DND-41 (cell line): Measurements from ENCODE around the gene SCMH1.

Experiments
- EZH2 ChIP-seq: IDR thresholded peaks from 3 replicates; pipeline ENCODE4 v1.6.1; 2012; ENCODE audit warnings: borderline replicate concordance, low read depth, mild to moderate bottlenecking, moderate library complexity, low read length, inconsistent platforms; ENCODE audit not compliant: severe bottlenecking
- TF ChIP-seq, protein P1 (sequence below): IDR thresholded peaks from 2 replicates; pipeline ENCODE4 v1.5.1; 2012; ENCODE audit warnings: borderline replicate concordance, low read length, moderate library complexity, mild to moderate bottlenecking; ENCODE audit not compliant: poor library complexity, severe bottlenecking; ENCODE audit errors: extremely low read depth

DNA sequence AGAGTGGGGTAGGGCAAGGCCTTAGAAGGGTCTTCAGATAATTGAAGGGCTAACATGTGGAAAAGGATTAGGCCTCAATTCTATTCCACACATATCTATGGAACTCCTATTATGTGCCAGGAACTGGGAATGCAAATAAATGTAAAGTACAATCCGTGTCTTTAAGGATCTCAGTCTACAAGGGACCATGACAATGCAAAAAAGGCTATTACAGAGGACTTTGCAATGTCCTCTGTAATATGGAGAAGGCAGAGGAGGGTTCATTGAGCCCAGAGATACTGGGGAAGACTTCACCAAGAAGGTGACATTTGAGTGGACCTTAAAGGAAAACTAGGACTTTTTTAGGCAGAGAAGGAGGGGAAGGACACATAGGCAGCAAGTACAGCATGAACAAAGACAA, 4.5 kb upstream of the SCMH1 start:
- TF ChIP-seq, protein P1, sequence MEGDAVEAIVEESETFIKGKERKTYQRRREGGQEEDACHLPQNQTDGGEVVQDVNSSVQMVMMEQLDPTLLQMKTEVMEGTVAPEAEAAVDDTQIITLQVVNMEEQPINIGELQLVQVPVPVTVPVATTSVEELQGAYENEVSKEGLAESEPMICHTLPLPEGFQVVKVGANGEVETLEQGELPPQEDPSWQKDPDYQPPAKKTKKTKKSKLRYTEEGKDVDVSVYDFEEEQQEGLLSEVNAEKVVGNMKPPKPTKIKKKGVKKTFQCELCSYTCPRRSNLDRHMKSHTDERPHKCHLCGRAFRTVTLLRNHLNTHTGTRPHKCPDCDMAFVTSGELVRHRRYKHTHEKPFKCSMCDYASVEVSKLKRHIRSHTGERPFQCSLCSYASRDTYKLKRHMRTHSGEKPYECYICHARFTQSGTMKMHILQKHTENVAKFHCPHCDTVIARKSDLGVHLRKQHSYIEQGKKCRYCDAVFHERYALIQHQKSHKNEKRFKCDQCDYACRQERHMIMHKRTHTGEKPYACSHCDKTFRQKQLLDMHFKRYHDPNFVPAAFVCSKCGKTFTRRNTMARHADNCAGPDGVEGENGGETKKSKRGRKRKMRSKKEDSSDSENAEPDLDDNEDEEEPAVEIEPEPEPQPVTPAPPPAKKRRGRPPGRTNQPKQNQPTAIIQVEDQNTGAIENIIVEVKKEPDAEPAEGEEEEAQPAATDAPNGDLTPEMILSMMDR, result no peak
- no peak for TF ChIP-seq EZH2
